GM23338 (cell line): Measurements from ENCODE around the gene LYZL6. TPM values are rescaled to one million over a fixed set of nuclear protein-coding genes. Genes with fewer than 3 reads are reported as not detected.

Source experiments
- ATAC-seq: fragments of 200-7000 bp; cut with Tn5 transposase; 3 replicates; pipeline ENCODE4 v1.9.1; 2020
- DNase-seq: peaks from one replicate; pipeline ENCODE4 v3.0.0-alpha.2; 2015; ENCODE audit warnings: low spot score
- H2AFZ ChIP-seq: fragments of 200-600 bp; sonication (generic); 2 replicates; pipeline ENCODE4 v1.8.0; 2016; ENCODE audit warnings: antibody characterized with exemption, mild to moderate bottlenecking, moderate library complexity
- H3F3A ChIP-seq: fragments of 200-600 bp; sonication (generic); replicated peaks from 2 replicates; pipeline ENCODE4 v1.8.0; 2017; ENCODE audit warnings: antibody characterized with exemption, mixed run types, low read depth
- H3K27ac ChIP-seq: fragments of 200-600 bp; sonication (generic); 2 replicates; pipeline ENCODE4 v1.6.1; 2016; ENCODE audit warnings: low read depth
- H3K27me3 ChIP-seq: fragments of 200-600 bp; sonication (generic); 2 replicates; pipeline ENCODE4 v1.8.0; 2016; ENCODE audit warnings: mild to moderate bottlenecking, mixed run types, moderate library complexity; ENCODE audit not compliant: insufficient read depth
- H3K36me3 ChIP-seq: fragments of 200-600 bp; sonication (generic); 2 replicates; pipeline ENCODE4 v1.8.0; 2016; ENCODE audit warnings: mild to moderate bottlenecking; ENCODE audit not compliant: insufficient read depth
- H3K4me1 ChIP-seq: fragments of 200-600 bp; sonication (generic); 2 replicates; pipeline ENCODE4 v1.8.0; 2016; ENCODE audit warnings: mild to moderate bottlenecking, moderate library complexity; ENCODE audit not compliant: insufficient read depth
- H3K4me2 ChIP-seq: fragments of 200-600 bp; sonication (generic); 2 replicates; pipeline ENCODE4 v1.7.1; 2017; ENCODE audit warnings: mixed run types
- H3K4me3 ChIP-seq: fragments of 200-600 bp; sonication (generic); 2 replicates; pipeline ENCODE4 v1.6.1; 2016; ENCODE audit warnings: mixed run types
- H3K79me2 ChIP-seq: fragments of 200-600 bp; sonication (generic); replicated peaks from 2 replicates; pipeline ENCODE4 v1.8.0; 2017; ENCODE audit warnings: mild to moderate bottlenecking; ENCODE audit not compliant: insufficient read depth
- H3K9me2 ChIP-seq: fragments of 200-600 bp; sonication (generic); 2 replicates; pipeline ENCODE4 v1.8.0; 2017; ENCODE audit not compliant: insufficient read depth
- H4K20me1 ChIP-seq: fragments of 200-600 bp; sonication (generic); replicated peaks from 2 replicates; pipeline ENCODE4 v1.8.0; 2017; ENCODE audit warnings: mild to moderate bottlenecking; ENCODE audit not compliant: insufficient read depth
- H3K27ac Mint-ChIP-seq: 2 replicates; pipeline ENCODE4 v1.8.0; 2020; ENCODE audit warnings: inconsistent platforms, mild to moderate bottlenecking, moderate library complexity, mixed read lengths
- H3K27me3 Mint-ChIP-seq: 3 replicates; pipeline ENCODE4 v1.8.0; 2022; ENCODE audit warnings: low read depth, mild to moderate bottlenecking, moderate library complexity, mixed read lengths, inconsistent platforms; ENCODE audit not compliant: insufficient read depth, poor library complexity
- H3K36me3 Mint-ChIP-seq: 3 replicates; pipeline ENCODE4 v1.8.0; 2021; ENCODE audit warnings: low read depth, mild to moderate bottlenecking, inconsistent platforms, moderate library complexity, mixed read lengths
- H3K4me1 Mint-ChIP-seq: 3 replicates; pipeline ENCODE4 v1.8.0; 2020; ENCODE audit warnings: mild to moderate bottlenecking, inconsistent platforms, mixed read lengths
- H3K4me3 Mint-ChIP-seq: 3 replicates; pipeline ENCODE4 v1.8.0; 2021; ENCODE audit warnings: moderate library complexity, mild to moderate bottlenecking, inconsistent platforms, mixed read lengths
- H3K9me3 Mint-ChIP-seq: 3 replicates; pipeline ENCODE4 v1.8.0; 2020; ENCODE audit warnings: moderate library complexity, mild to moderate bottlenecking, inconsistent platforms, mixed read lengths
- CREB1 ChIP-seq: fragments of 250-450 bp; sonication (Bioruptor Pico); IDR thresholded peaks from 2 replicates; pipeline ENCODE4 v1.5.0; 2020; ENCODE audit warnings: low read depth, mild to moderate bottlenecking, moderate library complexity
- CTCF ChIP-seq, 2 experiments: fragments of 200-600 bp in 1 of 2; sonication (generic) in 1 of 2; conservative IDR thresholded peaks; 2 replicates each; pipeline versions ENCODE4 v1.5.1 to v1.6.1; 2016 to 2017; ENCODE audit warnings: antibody characterized with exemption in 2 of 2, low read depth in 2 of 2, mild to moderate bottlenecking in 2 of 2, moderate library complexity in 1 of 2
- EZH2 ChIP-seq: fragments of 200-600 bp; sonication (generic); IDR thresholded peaks from one replicate; pipeline ENCODE4 v1.8.0; 2017; ENCODE audit warnings: antibody characterized with exemption, mild to moderate bottlenecking, low read depth; ENCODE audit not compliant: unreplicated experiment
- EZH2phosphoT487 ChIP-seq: fragments of 200-600 bp; sonication (generic); IDR thresholded peaks from one replicate; pipeline ENCODE4 v1.8.1; 2018; ENCODE audit warnings: antibody characterized with exemption; ENCODE audit not compliant: unreplicated experiment
- JUNB ChIP-seq: IDR thresholded peaks from one replicate; pipeline ENCODE4 v1.6.1; 2016; ENCODE audit warnings: antibody characterized with exemption; ENCODE audit not compliant: unreplicated experiment
- NANOG ChIP-seq: IDR thresholded peaks from 2 replicates; pipeline ENCODE4 v1.6.1; 2016; ENCODE audit warnings: antibody characterized with exemption, borderline replicate concordance
- POLR2AphosphoS5 ChIP-seq: IDR thresholded peaks from 2 replicates; pipeline ENCODE4 v1.6.1; 2016; ENCODE audit warnings: antibody characterized with exemption, low read depth
- REST ChIP-seq: IDR thresholded peaks from one replicate; pipeline ENCODE4 v1.6.1; 2018; ENCODE audit warnings: antibody characterized with exemption; ENCODE audit not compliant: unreplicated experiment
- STAT1 ChIP-seq: IDR thresholded peaks from one replicate; pipeline ENCODE4 v1.6.1; 2016; ENCODE audit warnings: antibody characterized with exemption; ENCODE audit not compliant: unreplicated experiment
- ZNF114 ChIP-seq: fragments of 250-450 bp; sonication (Bioruptor Pico); IDR thresholded peaks from 2 replicates; pipeline ENCODE4 v1.5.0; 2020; ENCODE audit warnings: mild to moderate bottlenecking, moderate library complexity
- ZNF331 ChIP-seq: fragments of 250-450 bp; sonication (Bioruptor Pico); IDR thresholded peaks from 2 replicates; pipeline ENCODE4 v1.5.0; 2020; ENCODE audit warnings: low read depth, mild to moderate bottlenecking, moderate library complexity
- polyA plus RNA-seq: library from polyadenylated mRNA; unstranded; fragments of >200 nt; fragmentation: Nextera tagmentation; extraction: Ambion mirVana; gene quantifications from 2 replicates; pipeline ENCODE4 v1.2.1, GENCODE V29; 2016
- total RNA-seq: library from RNA; depleted of rRNA; stranded (reverse); fragments of >200 nt; shearing (Covaris generic); gene quantifications from 2 replicates; pipeline ENCODE4 v1.2.3, GENCODE V29; 2014
- TF ChIP-seq, protein P1 (sequence below): IDR thresholded peaks from 2 replicates; pipeline ENCODE4 v1.6.1; 2016; ENCODE audit warnings: antibody characterized with exemption
- TF ChIP-seq, protein P2 (sequence below): fragments of 250-450 bp; sonication (Bioruptor Pico); IDR thresholded peaks from 2 replicates; pipeline ENCODE4 v1.5.0; 2020; ENCODE audit warnings: mild to moderate bottlenecking, moderate library complexity

The LYZL6 gene
- total and polyA plus RNA-seq, 2 experiments from 2014 or later = not detected

DNA sequence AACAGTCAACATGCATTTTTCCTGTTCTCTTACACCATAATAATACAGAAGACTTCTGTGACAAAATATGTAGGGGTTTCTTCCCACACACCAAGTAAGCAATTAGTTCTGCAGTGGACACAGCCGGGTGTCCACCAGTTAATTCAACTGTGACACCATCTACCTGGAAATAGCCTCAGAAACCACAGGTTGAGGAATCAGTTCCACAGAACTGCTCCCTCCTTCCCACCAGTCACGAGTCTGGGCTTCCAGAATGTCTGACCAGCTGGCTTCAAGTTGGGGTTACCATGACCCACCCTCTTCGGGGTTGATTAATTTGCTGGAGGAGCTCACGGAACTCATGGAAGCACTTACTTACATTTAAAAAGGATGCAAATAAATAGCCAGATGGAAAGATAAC, 49.8 kb downstream of the LYZL6 start:
- H3K27me3 ChIP-seq = no peaks in the 10 kb centered on the region
- H3K4me2 ChIP-seq = no peak overlapping the region
- no peaks in the 10 kb centered on the region for H3K9me3 Mint-ChIP-seq
- no peak for TF ChIP-seq JUNB
- TF ChIP-seq ZNF114 (CRISPR knock-in tag) = no peak
- no peak for TF ChIP-seq CTCF (conservative IDR thresholded peaks at IDR 0.05; ENCODE audit: low read depth in 2 of 2)
- TF ChIP-seq, protein P1, sequence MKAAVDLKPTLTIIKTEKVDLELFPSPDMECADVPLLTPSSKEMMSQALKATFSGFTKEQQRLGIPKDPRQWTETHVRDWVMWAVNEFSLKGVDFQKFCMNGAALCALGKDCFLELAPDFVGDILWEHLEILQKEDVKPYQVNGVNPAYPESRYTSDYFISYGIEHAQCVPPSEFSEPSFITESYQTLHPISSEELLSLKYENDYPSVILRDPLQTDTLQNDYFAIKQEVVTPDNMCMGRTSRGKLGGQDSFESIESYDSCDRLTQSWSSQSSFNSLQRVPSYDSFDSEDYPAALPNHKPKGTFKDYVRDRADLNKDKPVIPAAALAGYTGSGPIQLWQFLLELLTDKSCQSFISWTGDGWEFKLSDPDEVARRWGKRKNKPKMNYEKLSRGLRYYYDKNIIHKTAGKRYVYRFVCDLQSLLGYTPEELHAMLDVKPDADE = no peak
- TF ChIP-seq, protein P2, sequence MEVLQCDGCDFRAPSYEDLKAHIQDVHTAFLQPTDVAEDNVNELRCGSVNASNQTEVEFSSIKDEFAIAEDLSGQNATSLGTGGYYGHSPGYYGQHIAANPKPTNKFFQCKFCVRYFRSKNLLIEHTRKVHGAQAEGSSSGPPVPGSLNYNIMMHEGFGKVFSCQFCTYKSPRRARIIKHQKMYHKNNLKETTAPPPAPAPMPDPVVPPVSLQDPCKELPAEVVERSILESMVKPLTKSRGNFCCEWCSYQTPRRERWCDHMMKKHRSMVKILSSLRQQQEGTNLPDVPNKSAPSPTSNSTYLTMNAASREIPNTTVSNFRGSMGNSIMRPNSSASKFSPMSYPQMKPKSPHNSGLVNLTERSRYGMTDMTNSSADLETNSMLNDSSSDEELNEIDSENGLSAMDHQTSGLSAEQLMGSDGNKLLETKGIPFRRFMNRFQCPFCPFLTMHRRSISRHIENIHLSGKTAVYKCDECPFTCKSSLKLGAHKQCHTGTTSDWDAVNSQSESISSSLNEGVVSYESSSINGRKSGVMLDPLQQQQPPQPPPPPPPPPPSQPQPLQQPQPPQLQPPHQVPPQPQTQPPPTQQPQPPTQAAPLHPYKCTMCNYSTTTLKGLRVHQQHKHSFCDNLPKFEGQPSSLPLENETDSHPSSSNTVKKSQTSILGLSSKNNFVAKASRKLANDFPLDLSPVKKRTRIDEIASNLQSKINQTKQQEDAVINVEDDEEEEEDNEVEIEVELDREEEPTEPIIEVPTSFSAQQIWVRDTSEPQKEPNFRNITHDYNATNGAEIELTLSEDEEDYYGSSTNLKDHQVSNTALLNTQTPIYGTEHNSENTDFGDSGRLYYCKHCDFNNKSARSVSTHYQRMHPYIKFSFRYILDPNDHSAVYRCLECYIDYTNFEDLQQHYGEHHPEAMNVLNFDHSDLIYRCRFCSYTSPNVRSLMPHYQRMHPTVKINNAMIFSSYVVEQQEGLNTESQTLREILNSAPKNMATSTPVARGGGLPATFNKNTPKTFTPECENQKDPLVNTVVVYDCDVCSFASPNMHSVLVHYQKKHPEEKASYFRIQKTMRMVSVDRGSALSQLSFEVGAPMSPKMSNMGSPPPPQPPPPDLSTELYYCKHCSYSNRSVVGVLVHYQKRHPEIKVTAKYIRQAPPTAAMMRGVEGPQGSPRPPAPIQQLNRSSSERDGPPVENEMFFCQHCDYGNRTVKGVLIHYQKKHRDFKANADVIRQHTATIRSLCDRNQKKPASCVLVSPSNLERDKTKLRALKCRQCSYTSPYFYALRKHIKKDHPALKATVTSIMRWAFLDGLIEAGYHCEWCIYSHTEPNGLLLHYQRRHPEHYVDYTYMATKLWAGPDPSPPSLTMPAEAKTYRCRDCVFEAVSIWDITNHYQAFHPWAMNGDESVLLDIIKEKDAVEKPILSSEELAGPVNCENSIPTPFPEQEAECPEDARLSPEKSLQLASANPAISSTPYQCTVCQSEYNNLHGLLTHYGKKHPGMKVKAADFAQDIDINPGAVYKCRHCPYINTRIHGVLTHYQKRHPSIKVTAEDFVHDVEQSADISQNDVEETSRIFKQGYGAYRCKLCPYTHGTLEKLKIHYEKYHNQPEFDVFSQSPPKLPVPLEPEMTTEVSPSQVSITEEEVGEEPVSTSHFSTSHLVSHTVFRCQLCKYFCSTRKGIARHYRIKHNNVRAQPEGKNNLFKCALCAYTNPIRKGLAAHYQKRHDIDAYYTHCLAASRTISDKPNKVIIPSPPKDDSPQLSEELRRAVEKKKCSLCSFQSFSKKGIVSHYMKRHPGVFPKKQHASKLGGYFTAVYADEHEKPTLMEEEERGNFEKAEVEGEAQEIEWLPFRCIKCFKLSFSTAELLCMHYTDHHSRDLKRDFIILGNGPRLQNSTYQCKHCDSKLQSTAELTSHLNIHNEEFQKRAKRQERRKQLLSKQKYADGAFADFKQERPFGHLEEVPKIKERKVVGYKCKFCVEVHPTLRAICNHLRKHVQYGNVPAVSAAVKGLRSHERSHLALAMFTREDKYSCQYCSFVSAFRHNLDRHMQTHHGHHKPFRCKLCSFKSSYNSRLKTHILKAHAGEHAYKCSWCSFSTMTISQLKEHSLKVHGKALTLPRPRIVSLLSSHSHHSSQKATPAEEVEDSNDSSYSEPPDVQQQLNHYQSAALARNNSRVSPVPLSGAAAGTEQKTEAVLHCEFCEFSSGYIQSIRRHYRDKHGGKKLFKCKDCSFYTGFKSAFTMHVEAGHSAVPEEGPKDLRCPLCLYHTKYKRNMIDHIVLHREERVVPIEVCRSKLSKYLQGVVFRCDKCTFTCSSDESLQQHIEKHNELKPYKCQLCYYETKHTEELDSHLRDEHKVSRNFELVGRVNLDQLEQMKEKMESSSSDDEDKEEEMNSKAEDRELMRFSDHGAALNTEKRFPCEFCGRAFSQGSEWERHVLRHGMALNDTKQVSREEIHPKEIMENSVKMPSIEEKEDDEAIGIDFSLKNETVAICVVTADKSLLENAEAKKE (CRISPR knock-in tag) = no peak
- TF ChIP-seq REST = no peak
- no peak for TF ChIP-seq EZH2phosphoT487
- no peak for TF ChIP-seq ZNF331
- TF ChIP-seq CREB1 = no peak
- no peak for TF ChIP-seq NANOG
- no peak for TF ChIP-seq EZH2
- TF ChIP-seq STAT1 = no peak
- no peak for TF ChIP-seq POLR2AphosphoS5
- H3K36me3 ChIP-seq = no peaks in the 10 kb centered on the region
- no peak overlapping the region for H2AFZ ChIP-seq
- no peak for DNase-seq
- no peaks in the 10 kb centered on the region for H3K9me2 ChIP-seq
- no peak for ATAC-seq
- no peak overlapping the region for H3K27ac Mint-ChIP-seq
- no peak overlapping the region for H3K4me3 ChIP-seq
- peaks cover 3% of the 10 kb centered on the region for H3K27me3 Mint-ChIP-seq
- no peaks in the 10 kb centered on the region for H3F3A ChIP-seq
- H3K79me2 ChIP-seq = no peaks in the 10 kb centered on the region
- H3K4me1 Mint-ChIP-seq = peaks cover 18% of the 10 kb centered on the region
- no peak overlapping the region for H3K27ac ChIP-seq
- no peaks in the 10 kb centered on the region for H4K20me1 ChIP-seq
- H3K36me3 Mint-ChIP-seq = no peaks in the 10 kb centered on the region
- no peaks in the 10 kb centered on the region; the same call in 1 of the 2 replicates for H3K4me1 ChIP-seq
- H3K4me3 Mint-ChIP-seq = no peak overlapping the region
